ENCODE data around the gene BRD3OS.

BRD3OS gene, protein sequence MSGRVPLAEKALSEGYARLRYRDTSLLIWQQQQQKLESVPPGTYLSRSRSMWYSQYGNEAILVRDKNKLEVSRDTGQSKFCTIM

DNA sequence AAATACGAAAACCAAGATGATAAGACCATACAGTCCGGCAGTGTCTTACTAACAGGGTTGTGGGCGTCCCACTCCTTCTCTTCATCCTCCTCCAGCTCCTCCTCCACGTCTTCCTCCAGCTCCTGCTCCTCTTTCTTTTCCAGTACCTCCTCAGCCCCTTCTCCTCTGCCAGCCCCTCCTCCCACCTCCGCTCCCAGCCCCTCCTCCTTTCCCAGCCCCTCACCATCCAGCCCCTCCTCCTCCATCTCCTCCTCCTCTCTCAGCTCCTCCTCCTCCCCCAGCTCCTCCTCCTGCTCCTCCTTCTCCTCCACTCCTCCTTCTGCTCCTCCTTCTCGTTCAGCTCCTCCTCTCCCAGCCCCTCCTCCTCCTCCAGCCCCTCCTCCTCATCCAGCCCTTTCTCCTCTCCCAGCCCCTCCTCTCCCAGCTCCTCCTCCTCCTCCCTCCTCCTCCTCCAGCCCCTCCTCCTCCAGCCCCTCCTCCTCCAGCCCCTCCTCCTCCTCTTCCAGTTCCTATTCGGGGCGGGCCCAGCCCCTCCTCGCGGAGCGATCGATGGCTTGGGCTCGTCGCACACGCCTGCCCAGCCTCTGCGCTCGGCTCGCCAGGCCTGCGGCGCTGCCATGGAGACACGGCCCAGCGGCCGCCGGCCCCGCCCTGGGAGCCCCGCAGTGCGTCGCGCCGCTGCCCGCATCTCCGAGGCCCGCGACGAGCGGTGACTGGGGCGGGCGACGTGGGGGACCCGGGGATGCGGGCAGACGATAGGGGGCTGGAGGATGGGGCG, at the start of gene BRD3OS:
BRD3OS (plus strand) TSS at position 654 of the 778 bp plus-strand sequence. CDS start 1,267 bp downstream, outside the sequence.
- Histone ChIP-seq H3K27me3 (ENCODE audit: control insufficient read depth in 5 of 5, insufficient read depth in 4 of 5, low read length in 5 of 5) (no peaks in the 10 kb centered on the region), H3K4me1 (ENCODE audit: control insufficient read depth in 5 of 5, insufficient read depth in 5 of 5, low read length in 5 of 5) (peaks cover 3 to 42% (median 33%) of the 10 kb centered on the region in 5 donors), H3K4me3 (ENCODE audit: low read depth in 1 of 5, low read length in 5 of 5) (peak within 1 kb of the TSS; percentile 72 to 83 (median 77)), H3K36me3 (ENCODE audit: control insufficient read depth in 5 of 5, insufficient read depth in 5 of 5, low read length in 5 of 5) (peaks cover 0 to 9% (median 2%) of the 10 kb centered on the region in 5 donors), H3K27ac (ENCODE audit: low read depth, low read length) (no peak within 1 kb of the TSS), H3K9me3 (ENCODE audit: control insufficient read depth in 5 of 5, low read length in 5 of 5) (no peaks in the 10 kb centered on the region), H3K9ac (ENCODE audit: low read length in 5 of 5) (peak within 1 kb of the TSS in 4 of 5 donors; percentile 66 to 77 (median 74))

- Histone ChIP-seq H3K27ac (ENCODE audit: low read depth, low read length) (no peak overlapping the region), H3K9me3 (ENCODE audit: control insufficient read depth in 5 of 5, low read length in 5 of 5) (no peaks in the 10 kb centered on the region), H3K4me3 (ENCODE audit: low read depth in 1 of 5, low read length in 5 of 5) (no peak overlapping the region), H3K4me1 (ENCODE audit: control insufficient read depth in 5 of 5, insufficient read depth in 5 of 5, low read length in 5 of 5) (peaks cover 0 to 38% (median 18%) of the 10 kb centered on the region in 5 donors), H3K36me3 (ENCODE audit: control insufficient read depth in 5 of 5, insufficient read depth in 5 of 5, low read length in 5 of 5) (no peaks in the 10 kb centered on the region), H3K27me3 (ENCODE audit: control insufficient read depth in 5 of 5, insufficient read depth in 4 of 5, low read length in 5 of 5) (peaks cover 0 to 6% (median 0%) of the 10 kb centered on the region in 5 donors), H3K9ac (ENCODE audit: low read length in 5 of 5) (no peak overlapping the region)
These were observed 49.8 kb upstream of the BRD3OS start for GRCh38 chr9:133975511-133975910.

- no peaks in the 10 kb centered on the region for H3K36me3 ChIP-seq (ENCODE audit: control insufficient read depth in 5 of 5, insufficient read depth in 5 of 5, low read length in 5 of 5)
- H3K27me3 ChIP-seq (ENCODE audit: control insufficient read depth in 5 of 5, insufficient read depth in 4 of 5, low read length in 5 of 5): peaks cover 0 to 6% (median 0%) of the 10 kb centered on the region in 5 donors
- no peaks in the 10 kb centered on the region for H3K9me3 ChIP-seq (ENCODE audit: control insufficient read depth in 5 of 5, low read length in 5 of 5)
- H3K4me1 ChIP-seq (ENCODE audit: control insufficient read depth in 5 of 5, insufficient read depth in 5 of 5, low read length in 5 of 5): peaks cover 0 to 36% (median 18%) of the 10 kb centered on the region in 5 donors
- no peak overlapping the region for H3K27ac ChIP-seq (ENCODE audit: low read depth, low read length)
- no peak overlapping the region for H3K9ac ChIP-seq (ENCODE audit: low read length in 5 of 5)
- no peak overlapping the region for H3K4me3 ChIP-seq (ENCODE audit: low read depth in 1 of 5, low read length in 5 of 5)
These were observed 49.0 kb upstream of the BRD3OS start for GRCh38 chr9:133976191-133976861.

- H3K27me3 ChIP-seq (ENCODE audit: control insufficient read depth in 5 of 5, insufficient read depth in 4 of 5, low read length in 5 of 5): peaks cover 0 to 6% (median 0%) of the 10 kb centered on the region in 5 donors
- H3K27ac ChIP-seq (ENCODE audit: low read depth, low read length): no peak overlapping the region
- H3K4me1 ChIP-seq (ENCODE audit: control insufficient read depth in 5 of 5, insufficient read depth in 5 of 5, low read length in 5 of 5): peaks cover 0 to 33% (median 18%) of the 10 kb centered on the region in 5 donors
- H3K36me3 ChIP-seq (ENCODE audit: control insufficient read depth in 5 of 5, insufficient read depth in 5 of 5, low read length in 5 of 5): no peaks in the 10 kb centered on the region
- no peak overlapping the region for H3K9ac ChIP-seq (ENCODE audit: low read length in 5 of 5)
- no peak overlapping the region for H3K4me3 ChIP-seq (ENCODE audit: low read depth in 1 of 5, low read length in 5 of 5)
- H3K9me3 ChIP-seq (ENCODE audit: control insufficient read depth in 5 of 5, low read length in 5 of 5): no peaks in the 10 kb centered on the region
These were observed 48.4 kb upstream of the BRD3OS start for GRCh38 chr9:133976887-133977286.

- Histone ChIP-seq H3K27ac (ENCODE audit: low read depth, low read length) (no peak overlapping the region), H3K27me3 (ENCODE audit: control insufficient read depth in 5 of 5, insufficient read depth in 4 of 5, low read length in 5 of 5) (peaks cover 0 to 6% (median 0%) of the 10 kb centered on the region in 5 donors), H3K36me3 (ENCODE audit: control insufficient read depth in 5 of 5, insufficient read depth in 5 of 5, low read length in 5 of 5) (no peaks in the 10 kb centered on the region), H3K4me1 (ENCODE audit: control insufficient read depth in 5 of 5, insufficient read depth in 5 of 5, low read length in 5 of 5) (peaks cover 0 to 31% (median 18%) of the 10 kb centered on the region in 5 donors), H3K9me3 (ENCODE audit: control insufficient read depth in 5 of 5, low read length in 5 of 5) (no peaks in the 10 kb centered on the region), H3K4me3 (ENCODE audit: low read depth in 1 of 5, low read length in 5 of 5) (no peak overlapping the region), H3K9ac (ENCODE audit: low read length in 5 of 5) (no peak overlapping the region)
These were observed 47.7 kb upstream of the BRD3OS start for GRCh38 chr9:133977421-133978201.

DNA sequence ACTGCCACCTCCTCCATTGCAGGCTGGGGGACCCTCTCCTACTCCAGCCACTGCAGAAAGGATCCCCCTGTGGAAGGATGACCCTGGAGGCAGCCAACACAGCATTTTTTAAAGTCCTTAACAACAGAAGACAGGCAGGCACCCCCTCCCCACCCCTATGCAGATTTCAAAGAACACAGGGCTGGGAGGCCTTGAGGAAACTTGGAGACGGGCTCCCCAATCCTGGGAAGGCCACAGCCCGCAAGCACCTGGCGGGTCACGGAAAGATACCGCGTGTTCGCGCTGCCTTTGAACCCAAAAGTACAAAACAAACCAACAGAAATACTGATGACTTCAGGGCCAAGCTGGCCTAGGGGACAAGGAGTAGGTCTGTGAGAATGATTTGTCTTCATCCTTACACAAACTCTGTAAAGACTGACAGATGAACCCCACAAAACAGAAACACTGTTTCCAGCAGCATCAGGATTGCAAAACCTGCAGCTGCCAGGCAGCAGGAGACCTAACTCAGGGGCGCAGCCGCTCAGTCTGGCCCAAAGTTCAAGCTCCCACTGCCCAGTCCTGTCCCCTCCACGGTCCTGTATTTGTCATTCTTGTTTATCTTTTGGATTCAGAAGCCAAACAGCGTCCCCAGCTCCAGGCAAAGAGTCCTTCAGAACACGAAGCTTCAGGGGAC, 46.9 kb upstream of the BRD3OS start:
- Histone ChIP-seq H3K4me1 (ENCODE audit: control insufficient read depth in 5 of 5, insufficient read depth in 5 of 5, low read length in 5 of 5) (peaks cover 0 to 31% (median 18%) of the 10 kb centered on the region in 5 donors), H3K27me3 (ENCODE audit: control insufficient read depth in 5 of 5, insufficient read depth in 4 of 5, low read length in 5 of 5) (peaks cover 0 to 6% (median 0%) of the 10 kb centered on the region in 5 donors), H3K9ac (ENCODE audit: low read length in 5 of 5) (no peak overlapping the region), H3K36me3 (ENCODE audit: control insufficient read depth in 5 of 5, insufficient read depth in 5 of 5, low read length in 5 of 5) (no peaks in the 10 kb centered on the region), H3K27ac (ENCODE audit: low read depth, low read length) (no peak overlapping the region), H3K4me3 (ENCODE audit: low read depth in 1 of 5, low read length in 5 of 5) (no peak overlapping the region), H3K9me3 (ENCODE audit: control insufficient read depth in 5 of 5, low read length in 5 of 5) (no peaks in the 10 kb centered on the region)

- Histone ChIP-seq H3K9me3 (ENCODE audit: control insufficient read depth in 5 of 5, low read length in 5 of 5) (no peaks in the 10 kb centered on the region), H3K27me3 (ENCODE audit: control insufficient read depth in 5 of 5, insufficient read depth in 4 of 5, low read length in 5 of 5) (peaks cover 0 to 6% (median 0%) of the 10 kb centered on the region in 5 donors), H3K36me3 (ENCODE audit: control insufficient read depth in 5 of 5, insufficient read depth in 5 of 5, low read length in 5 of 5) (no peaks in the 10 kb centered on the region), H3K27ac (ENCODE audit: low read depth, low read length) (no peak overlapping the region), H3K4me1 (ENCODE audit: control insufficient read depth in 5 of 5, insufficient read depth in 5 of 5, low read length in 5 of 5) (peaks cover 0 to 27% (median 18%) of the 10 kb centered on the region in 5 donors), H3K9ac (ENCODE audit: low read length in 5 of 5) (peak overlapping the region in 2 of 5 donors; percentile 1 to 26), H3K4me3 (ENCODE audit: low read depth in 1 of 5, low read length in 5 of 5) (peak overlapping the region in 4 of 5 donors; percentile 44 to 60 (median 50))
These were observed 46.4 kb upstream of the BRD3OS start for GRCh38 chr9:133978899-133979272.

DNA sequence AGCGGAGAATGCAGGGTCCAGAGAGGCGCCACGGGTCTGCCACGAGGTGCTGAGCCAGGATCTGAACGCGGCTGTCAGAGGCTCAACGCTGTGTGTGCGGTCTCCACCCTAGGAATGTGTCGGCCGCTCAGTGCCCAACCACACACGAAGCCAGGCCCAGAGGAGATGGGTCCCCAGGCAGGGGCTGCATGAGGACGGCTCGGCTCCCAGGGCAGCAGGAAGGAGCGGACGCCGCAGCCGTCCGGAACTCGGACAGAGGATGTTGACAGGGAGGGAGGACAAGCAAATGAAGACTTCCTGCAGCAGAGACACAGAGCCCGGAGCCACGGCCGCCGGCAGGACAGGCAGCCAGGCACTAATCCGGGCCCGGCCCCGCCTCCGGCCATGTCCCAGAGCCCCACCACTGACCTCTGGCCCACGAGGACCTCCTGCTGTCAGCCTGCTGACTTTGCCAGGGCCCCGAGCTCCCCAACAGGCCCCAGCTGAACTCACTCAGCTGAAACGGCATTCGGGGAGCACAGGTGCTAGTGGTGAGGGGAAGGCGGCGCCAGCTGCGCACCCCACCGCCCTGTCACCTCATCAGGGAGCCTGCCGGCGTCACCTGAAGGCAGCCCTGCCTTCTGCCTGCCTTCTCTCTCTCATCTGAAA, 45.9 kb upstream of the BRD3OS start:
- Histone ChIP-seq H3K4me1 (ENCODE audit: control insufficient read depth in 5 of 5, insufficient read depth in 5 of 5, low read length in 5 of 5) (peaks cover 0 to 27% (median 18%) of the 10 kb centered on the region in 5 donors), H3K4me3 (ENCODE audit: low read depth in 1 of 5, low read length in 5 of 5) (peak overlapping the region in 4 of 5 donors; percentile 44 to 60 (median 50)), H3K27me3 (ENCODE audit: control insufficient read depth in 5 of 5, insufficient read depth in 4 of 5, low read length in 5 of 5) (peaks cover 0 to 6% (median 0%) of the 10 kb centered on the region in 5 donors), H3K36me3 (ENCODE audit: control insufficient read depth in 5 of 5, insufficient read depth in 5 of 5, low read length in 5 of 5) (no peaks in the 10 kb centered on the region), H3K27ac (ENCODE audit: low read depth, low read length) (no peak overlapping the region), H3K9me3 (ENCODE audit: control insufficient read depth in 5 of 5, low read length in 5 of 5) (no peaks in the 10 kb centered on the region), H3K9ac (ENCODE audit: low read length in 5 of 5) (peak overlapping the region in 2 of 5 donors; percentile 1 to 26)
